ENCODE results near the gene PPP1R9A.
"Not testable (repeated sequence)": the region's sequence is repeated elsewhere in the genome, so short reads cannot be mapped to it uniquely, and the experiment has no call there.

PPP1R9A gene

DNA sequence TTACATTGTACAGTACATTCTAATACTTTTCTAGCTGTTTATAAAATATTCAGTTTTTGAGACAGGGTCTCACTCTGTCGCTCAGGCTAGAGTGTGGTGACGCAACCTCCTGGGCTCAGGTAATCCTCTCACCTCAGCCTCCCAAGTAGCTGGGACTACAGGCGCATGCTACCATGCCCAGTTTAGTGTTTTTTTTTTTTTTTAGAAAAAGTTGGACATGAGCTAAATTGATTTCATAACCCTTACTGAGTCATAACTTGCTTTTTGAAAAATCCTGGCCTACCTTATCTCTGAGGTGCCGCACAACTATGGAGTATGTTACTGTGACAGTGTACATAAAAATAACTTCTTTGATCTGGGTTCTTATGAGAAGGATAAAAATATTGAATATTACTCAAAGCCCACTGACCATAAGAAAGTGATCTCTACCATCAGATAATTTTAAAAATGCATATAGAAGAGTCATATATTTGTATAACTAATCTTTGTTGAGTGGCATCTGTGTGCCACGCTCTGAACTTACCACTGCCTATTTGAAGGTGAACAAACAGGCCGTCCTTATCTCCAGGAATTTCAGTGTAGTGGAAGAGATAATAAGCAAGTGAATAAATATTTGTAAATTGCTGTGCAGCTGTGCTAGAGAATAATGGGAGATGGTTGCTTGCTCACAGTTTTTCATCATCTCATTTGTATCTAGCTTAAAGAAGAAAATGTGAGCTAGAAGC lies 73.2 kb downstream of the PPP1R9A start:
- no peak for DNase-seq

DNA sequence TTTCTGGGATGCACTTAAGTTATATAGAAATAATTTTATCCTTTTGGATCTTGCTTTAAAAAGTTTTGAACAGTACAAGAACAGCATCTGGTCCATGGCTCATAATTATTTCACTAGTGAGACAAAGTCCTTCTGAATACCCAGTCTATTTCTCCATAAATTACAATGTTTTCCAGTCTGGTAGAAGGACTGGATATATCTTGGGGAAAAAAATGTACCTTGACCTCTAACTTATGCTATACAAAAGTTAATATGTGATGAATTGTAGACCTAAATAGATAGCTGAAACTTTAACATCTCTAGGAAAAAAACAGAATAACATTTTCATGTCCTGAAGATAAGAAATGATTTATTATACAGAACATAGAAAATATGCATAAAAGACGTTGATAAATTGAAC lies 88.5 kb downstream of the PPP1R9A start:
- no peak for DNase-seq

DNA sequence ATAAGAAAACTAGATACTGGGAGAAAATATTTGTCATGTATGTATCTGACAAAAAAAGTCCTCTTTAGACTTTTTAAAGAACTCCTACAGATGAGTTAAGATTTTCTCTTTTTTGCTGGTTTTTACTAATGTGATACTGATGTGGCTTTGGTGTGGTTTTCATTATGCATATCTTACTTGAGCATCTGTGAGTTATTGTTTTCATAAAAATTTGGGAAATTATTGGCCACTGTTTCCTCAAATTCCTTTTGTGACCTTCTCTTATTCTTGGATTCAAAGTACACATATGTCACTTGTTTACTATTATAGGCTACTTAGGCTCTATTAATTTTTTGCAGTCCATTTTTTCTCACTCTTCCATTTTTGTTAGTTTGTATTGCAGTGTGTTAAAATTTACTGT lies 89.0 kb downstream of the PPP1R9A start:
- no peak for DNase-seq

DNA sequence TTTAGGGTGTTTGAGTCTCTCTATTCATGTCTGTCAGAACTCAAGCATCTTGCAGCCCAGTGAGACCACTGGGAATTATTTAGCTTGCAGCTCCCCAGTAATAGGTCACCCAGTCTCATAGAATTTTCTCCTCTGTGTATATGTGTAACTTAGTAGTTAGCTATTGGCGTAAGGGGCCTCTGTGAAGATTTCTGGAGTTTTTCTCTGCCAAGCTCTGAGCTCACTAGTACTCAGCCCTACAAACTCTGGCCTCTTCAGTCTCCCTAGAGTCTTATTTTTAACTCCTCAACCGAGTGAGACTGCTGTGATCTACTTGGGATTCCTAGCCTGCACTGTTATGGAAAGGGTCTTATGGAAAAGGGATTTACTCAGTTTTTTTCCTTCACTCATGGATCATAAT lies 90.2 kb downstream of the PPP1R9A start:
- DNase-seq: no peak

DNA sequence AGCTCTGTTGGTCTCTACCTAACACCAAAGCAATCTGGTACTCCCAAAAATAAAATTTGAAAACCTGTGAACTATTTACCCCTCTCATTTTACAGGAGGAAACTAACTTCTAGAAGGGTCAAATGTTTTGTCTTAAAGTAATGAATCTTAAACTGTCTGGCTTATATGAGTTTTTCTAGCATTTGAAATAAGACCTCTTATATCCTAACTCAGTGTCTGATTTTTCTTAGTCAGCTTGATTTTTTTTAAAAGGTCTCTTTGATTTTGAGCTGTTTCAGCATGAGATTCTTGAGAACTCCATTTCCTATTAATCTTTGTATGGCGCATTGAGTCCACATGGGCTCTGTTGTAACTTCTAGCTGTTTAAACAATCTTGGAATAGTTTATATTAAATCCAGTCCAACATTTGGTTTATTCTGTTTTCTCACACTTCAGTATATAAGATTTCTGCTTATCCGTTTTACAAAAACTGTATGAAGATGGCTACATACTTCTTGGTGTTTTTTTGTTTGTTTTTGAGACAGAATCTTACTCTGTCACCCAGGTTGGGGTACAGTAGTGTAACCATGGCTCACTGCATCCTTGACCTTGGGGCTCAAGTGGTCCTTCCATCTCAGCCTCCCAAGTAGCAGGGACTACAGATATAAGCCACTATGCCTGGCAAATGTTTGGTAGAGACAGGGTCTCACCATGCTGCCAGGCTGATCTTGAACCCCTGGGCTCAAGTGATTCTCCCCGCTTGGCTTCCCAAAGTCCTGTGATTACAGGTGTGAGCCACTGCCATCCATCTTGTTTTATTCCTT lies 91.1 kb downstream of the PPP1R9A start:
- DNase-seq: no peak

DNA sequence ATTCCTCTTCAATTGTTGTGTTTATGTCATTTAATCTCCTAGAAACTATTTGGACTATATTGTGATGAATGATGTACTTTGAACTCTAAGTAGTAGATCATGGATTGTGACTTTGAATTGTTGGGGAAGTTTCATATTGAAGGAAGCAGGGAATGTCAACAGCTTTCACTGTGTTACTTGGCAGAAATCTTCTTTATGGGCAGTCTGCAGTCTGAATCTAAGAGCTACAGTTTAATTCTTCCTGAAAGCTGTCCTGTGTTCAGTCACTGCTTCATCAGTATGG lies 91.6 kb downstream of the PPP1R9A start:
- no peak for DNase-seq

DNA sequence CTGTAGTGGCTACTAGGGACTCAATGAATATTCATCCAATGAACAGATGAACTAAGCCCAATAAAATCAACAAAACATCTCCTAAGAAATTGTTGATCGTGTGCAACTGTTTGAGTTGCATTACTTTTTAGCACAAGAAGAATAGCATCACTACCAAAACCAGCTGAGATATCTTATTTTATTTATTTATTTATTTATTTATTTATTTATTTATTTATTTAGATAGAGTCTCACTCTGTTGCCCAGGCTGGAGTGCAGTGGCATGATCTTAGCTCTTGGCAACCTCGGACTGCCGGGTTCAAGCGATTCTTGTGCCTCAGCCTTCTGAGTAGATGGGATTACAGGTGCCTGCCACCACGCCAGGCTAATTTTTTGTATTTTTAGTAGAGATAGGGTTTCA lies 92.2 kb downstream of the PPP1R9A start:
- not testable (repeated sequence) for DNase-seq

DNA sequence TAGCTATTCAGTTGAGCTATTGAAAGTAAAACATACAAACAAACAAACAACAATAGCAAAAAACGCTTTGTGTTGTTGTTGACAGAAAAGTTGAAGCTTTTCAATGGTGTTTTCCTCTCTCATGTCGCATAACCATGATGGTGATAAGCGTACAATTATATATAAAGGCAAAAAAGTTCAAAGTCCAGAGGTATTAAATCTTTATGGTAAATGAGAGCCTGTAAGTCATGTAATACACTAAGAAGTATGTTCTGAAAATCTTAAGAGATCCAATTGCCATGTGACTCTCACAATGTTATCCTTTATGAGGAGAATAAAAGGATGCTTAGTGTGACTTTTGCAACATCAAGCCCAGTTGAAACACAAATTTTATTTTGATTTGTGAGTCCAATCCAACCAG lies 93.9 kb downstream of the PPP1R9A start:
- no peak for DNase-seq

DNA sequence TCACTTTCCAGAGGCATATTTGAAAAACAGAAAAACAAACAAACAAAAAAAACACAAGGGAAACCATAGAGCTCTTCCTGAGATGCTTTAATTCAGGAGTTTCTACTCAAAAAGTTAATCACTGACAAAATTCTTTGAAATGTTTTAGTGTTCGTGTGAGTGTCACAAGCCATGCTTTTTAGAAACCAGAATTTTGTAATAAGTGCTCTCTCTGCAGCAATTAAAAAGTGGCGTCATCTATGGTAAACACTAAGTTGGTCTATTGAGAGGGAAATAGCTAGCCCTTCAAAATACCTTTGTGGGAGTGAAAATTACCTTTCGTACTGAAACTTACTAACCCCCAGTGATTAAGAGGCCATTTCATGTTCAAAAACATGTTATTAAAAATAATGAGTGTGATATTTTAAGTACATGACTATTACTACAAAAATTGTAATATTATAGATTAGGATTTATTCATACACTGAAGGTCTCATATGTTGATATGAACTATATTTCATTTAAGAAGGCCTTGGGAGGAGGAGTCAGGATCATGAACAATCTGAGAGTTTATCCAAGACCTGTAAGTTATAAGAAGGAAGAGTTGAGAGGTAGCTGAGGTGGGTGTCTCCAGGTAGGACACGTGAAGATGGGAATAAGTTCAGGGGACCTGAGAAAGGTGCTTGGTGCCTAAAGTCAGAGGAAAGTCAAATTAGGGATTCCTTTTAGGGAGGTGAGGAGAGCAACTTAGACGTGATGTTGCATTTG lies 94.6 kb downstream of the PPP1R9A start:
- DNase-seq: no peak

DNA sequence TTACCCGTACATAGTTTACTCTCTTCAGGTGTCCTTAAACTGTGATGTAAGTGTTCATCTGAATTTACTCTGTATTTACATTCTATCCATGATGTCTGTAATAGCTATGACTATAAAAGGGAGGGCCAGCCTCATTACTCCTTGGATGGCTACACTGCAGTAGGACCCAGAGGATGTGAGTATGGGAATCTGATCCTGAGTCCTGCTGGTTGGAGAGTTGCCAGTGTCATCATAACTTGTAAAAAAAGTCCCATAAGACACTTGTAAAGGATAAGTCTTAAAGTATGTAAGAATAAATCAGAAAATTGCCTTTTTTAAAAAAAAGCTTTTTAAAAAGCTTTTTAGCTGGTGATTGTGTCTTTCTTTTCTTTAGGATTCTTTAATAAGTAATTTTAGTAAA lies 95.4 kb downstream of the PPP1R9A start:
- no peak for DNase-seq

DNA sequence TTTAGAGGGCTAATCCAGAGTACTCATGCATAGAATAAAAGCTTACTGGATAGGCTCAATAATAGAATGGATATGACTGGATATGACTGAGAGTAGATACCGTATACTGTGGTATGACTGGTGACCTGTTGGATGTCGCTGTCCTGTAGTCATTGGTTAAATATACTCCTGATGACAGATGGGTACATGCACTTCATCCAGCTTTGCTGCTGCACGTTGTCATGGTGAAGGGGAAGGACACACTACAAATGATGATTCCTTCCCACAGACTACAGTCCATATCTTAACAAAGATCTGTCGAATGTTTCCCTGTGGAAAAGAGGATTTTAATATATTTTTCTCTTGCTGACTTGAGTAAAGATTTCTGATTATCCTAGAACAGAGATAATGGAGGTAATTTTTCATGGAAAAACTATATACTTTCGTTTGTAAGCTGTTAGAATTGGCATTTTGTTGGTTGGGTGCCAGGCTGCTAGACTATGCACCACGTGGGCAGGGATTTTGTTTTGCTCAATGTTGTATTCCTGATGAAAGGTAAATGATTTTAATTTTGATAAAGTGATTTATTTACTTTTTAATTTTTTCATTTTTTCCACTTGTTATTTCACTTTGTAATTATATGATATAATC lies 97.3 kb downstream of the PPP1R9A start:
- DNase-seq: no peak

DNA sequence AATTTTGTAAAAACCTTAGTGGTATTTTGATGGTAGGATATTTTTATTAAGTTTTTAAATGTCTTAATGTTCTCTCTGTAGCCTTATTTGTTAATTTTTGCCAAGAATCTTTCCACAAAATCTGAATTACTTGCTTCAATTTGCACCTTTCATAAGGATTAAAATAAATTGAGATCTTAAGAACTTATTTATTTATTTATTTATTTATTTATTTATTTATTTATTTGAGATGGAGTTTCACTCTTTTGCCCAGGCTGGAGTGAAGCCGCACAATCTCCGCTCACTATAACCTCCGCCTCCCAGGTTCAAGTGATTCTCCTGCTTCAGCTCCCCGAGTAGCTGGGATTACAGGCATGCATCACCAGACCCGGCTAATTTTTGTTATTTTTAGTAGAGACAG lies 98.6 kb downstream of the PPP1R9A start:
- DNase-seq: no peak

DNA sequence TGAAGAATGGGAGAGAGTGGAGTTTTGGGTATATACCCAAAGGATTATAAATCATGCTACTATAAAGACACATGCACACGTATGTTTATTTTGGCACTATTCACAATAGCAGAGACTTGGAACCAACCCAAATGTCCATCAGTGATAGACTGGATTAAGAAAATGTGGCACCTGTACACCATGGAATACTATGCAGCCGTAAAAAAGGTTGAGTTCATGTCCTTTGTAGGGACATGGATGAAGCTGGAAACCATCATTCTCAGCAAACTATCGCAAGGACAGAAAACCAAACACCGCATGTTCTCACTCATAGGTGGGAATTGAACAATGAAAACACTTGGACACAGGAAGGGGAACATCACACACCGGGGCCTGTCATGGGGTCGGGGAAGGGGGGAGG lies 101.4 kb downstream of the PPP1R9A start:
- DNase-seq: not testable (repeated sequence)

DNA sequence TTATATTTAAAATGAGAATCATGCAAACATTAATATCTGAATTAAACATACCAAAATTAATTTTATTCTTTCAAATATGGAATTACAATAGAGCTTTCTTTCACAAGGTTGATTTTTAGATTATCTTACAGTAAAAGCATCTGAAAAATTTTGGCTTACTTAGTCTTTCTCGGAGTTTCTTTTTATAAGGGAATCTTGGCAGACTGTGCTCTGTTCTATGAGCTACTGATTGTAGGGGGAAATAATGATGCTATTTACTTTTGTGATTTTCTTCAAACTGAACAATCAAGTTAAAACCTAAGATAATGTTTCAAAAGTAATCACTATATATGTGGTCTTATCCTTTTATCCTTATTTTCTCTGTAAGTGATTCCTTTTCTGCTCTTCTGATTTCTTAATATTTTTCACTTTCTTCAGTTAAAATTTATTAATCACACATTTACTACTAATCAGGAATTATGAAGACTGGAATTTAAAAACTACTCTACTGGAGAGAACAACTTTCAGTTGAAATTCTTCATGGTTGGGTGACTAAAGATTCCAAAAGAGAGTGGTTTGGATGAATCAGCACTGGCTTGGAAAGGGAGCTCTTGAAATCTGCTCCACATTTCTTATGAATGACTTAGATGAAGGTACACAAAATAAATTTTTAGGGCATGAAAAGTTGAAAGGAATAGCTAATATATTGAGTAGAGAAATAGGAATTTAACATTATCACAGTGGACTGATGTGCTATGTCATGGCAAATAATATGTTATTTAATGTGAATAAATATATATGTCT lies 103.9 kb downstream of the PPP1R9A start:
- no peak for DNase-seq

DNA sequence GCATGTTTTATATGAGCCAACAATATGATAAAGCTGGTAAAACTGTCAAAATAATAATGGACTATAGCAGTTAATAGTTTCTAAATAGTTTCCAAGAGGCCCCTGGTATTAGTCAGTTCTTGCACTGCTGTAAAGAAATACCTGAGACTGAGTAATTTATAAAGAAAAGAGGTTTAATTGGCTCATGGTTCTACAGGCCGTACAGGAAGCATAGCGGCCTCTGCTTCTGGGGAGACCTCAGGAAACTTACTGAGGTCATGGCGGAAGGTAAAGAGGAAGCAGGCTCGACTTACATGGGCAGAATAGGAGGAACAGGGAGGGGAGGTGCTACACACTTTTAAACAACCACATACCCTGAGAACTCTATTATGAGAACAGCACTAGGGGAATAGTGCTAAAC lies 104.6 kb downstream of the PPP1R9A start:
- no peak for DNase-seq

DNA sequence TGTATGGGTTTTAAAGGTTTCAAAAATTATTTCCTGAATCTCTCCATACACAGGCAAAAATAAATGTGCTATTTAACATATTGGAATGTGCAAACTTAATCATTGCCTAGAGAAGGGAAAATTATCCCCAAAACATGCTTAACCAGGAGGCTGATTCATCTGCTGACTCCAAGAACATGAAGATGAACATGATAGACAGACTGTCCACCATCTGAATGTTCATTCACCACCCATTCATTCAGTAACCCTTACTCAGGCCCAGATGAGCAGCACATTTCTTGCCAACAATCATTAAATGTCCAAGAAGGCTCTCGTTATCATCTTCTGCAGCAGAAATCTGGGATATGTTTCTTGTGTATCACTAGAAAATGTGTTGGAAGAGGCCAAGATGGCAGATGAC lies 110.6 kb downstream of the PPP1R9A start:
- DNase-seq: no peak

DNA sequence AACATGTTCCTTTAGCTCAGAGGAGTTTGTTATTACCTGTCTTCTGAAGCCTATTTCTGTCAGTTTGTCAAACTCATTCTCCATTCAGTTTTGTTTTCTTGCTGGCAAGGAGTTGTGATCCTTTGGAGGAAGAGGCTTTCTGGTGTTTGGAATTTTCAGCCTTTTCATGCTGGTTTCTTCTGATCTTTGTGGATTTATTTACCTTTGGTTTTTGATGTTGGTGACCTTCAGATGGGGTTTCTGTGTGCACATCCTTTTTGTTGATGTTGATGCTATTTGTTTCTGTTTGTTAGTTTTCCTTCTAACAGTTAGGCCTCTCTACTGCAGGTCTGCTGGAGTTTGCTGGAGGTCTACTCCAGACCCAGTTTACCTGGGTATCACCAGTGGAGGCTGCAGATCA lies 118.6 kb downstream of the PPP1R9A start:
- no peak for DNase-seq

DNA sequence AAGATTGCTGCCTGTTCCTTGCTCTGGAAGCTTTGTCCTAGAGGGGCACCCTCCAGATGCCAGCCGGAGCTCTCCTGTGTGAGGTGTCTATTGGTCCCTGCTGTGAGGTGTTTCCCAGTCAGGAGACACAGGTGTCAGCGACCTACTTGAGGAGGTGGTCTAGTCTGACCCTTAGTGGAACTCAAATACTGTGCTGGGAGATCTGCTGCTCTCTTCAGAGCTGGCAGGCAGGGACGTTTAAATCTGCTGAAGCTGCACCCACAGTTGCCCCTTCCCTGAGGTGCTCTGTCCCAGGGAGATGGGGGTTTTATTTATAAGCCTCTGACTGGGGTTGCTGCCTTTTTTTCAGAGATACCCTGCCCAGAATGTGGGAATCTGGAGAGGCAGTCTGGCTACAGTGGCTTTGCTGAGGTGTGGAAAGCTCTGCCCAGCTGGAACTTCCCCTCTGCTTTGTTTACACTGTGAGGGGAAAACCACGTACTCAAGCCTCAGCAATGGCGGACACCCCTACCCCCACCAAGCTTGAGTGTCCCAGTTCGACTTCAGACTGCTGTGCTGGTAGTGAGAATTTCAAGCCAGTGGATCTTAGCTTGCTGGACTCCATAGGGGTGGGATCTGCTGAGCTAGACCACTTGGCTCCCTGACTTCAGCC lies 119.2 kb downstream of the PPP1R9A start:
- DNase-seq: no peak

DNA sequence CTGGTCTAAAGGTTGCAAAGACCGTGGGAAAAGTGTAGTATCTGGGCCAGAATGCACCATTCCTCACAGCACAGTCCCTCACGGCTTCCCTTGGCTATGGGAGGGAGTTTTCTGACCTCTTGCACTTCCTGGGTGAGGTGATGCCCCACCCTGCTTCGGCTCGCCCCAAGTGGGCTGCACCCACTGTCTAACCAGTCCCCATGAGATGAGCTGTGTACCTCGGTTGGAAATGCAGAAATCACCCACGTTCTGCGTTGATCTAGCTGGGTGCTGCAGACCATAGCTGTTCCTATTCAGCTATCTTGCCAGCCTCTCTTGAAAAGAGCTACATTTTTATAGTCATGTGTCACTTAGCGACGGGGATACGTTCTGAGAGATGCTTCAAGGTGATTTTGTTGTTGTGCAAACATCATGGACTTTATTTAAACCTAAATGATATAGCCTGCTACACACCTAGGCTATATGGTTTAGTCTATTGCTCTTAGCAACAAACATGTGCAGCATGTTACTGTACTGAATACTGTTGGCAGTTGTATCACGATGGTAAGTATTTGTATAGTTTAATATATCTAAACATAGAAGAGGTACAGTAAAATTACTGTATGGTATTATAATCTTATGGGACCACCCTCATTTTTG lies 120.0 kb downstream of the PPP1R9A start:
- no peak for DNase-seq

DNA sequence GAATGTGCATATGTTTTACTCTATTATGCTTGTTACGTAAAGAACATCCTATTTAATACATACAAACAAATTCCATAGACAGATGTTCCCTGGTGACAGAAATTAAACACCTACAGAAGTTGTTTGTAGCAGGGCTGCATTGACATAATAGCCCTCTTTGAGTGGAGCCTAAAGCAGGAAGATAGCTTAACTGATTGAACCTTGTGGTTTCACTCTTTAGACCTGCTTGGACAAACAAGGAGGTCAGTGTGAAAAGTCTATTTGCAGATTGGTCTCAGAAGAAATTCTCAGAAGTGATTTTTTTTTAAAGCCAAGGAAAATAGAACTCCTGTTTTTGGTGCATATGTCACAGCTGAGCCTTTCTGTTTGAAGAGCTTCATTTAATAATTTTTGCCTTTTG lies 121.3 kb downstream of the PPP1R9A start:
- DNase-seq: no peak

DNA sequence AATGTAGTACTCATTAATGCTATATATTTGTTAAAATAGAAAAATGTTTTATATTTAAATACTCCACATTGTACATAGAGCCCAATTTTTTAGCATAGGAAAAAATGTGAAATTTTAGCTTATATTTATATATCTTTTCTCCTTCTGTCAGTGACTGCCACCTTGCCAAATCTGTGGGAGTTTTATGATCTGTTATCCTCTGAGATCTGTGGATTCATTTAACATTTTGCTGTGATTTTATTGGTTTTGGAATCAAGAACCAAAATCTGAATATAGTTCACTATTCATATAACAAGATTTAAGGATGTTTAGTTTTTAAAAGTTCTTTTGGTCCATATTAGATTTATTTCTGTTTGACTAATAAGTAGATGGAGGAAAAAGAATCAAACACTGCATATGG lies 127.9 kb downstream of the PPP1R9A start:
- DNase-seq: no peak

DNA sequence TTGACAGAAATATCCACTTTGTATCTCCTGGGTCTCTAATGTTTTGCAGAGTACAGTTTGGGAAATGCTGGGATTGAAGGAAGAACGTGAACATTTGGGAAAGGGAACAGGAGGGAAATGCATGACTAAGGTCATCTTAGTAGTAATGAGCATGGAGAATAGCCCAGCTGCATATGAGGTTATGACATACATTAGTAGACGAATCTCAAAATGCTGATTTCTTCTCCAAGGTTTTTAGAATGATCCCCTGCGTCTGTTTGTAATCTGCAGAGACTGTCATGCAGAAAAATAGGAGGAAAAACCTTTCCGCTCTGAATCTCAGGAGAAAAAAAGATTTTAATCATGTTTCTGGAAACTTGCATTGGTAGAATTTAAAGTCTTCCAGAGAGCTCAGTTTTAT lies 133.6 kb downstream of the PPP1R9A start:
- no peak for DNase-seq
